Activated CD8-positive, alpha-beta T cell treated with anti-CD3 and anti-CD28 coated beads for 36 hours (primary cell): ENCODE results near the gene HDAC5. TPM values are rescaled to one million over a fixed set of nuclear protein-coding genes. Genes with fewer than 3 reads are reported as not detected.

Source experiments
- ATAC-seq: fragments of 200-7000 bp; cut with Tn5 transposase; one replicate; pipeline ENCODE4 v1.10.0; 2021; ENCODE audit warnings: mild to moderate bottlenecking, moderate library complexity
- CTCF ChIA-PET: fragments of 350-600 bp; sonication (Branson Sonifier 250); formaldehyde crosslinking; loops from one replicate; lab custom pipeline; 2021; ENCODE audit warnings: antibody characterized with exemption; lab: Charles Lee
- POLR2A ChIA-PET: fragments of 350-600 bp; sonication (Branson Sonifier 250); formaldehyde crosslinking; loops from one replicate; lab custom pipeline; 2021; ENCODE audit warnings: antibody characterized with exemption; lab: Charles Lee
- DNase-seq: peaks from one replicate; pipeline ENCODE4 v3.0.0-alpha.2; 2020
- H3K27ac Mint-ChIP-seq: one replicate; pipeline ENCODE4 v1.8.0; 2021; ENCODE audit warnings: mild to moderate bottlenecking, mixed read lengths
- H3K27me3 Mint-ChIP-seq: one replicate; pipeline ENCODE4 v1.8.0; 2021; ENCODE audit warnings: mixed read lengths
- H3K36me3 Mint-ChIP-seq: one replicate; pipeline ENCODE4 v1.8.0; 2021; ENCODE audit warnings: low read depth, mixed read lengths
- H3K4me1 Mint-ChIP-seq: one replicate; pipeline ENCODE4 v1.8.0; 2021; ENCODE audit warnings: low read depth, mixed read lengths
- H3K4me3 Mint-ChIP-seq: one replicate; pipeline ENCODE4 v1.8.0; 2021; ENCODE audit warnings: mild to moderate bottlenecking, moderate library complexity, mixed read lengths
- H3K9me3 Mint-ChIP-seq: one replicate; pipeline ENCODE4 v1.8.0; 2021; ENCODE audit warnings: mixed read lengths
- CTCF ChIP-seq: fragments of 200-600 bp; IDR thresholded peaks from one replicate; pipeline ENCODE4 v1.8.0; 2022; ENCODE audit warnings: antibody characterized with exemption, mild to moderate bottlenecking
- intact Hi-C: fragments of 100-400 bp; cut with micrococcal nuclease; formaldehyde crosslinking; loops from one replicate; pipeline ENCODE4 v1.10.0; 2022
- total RNA-seq, 2 experiments: library from RNA; stranded (reverse); gene quantifications; one replicate each; pipeline ENCODE4 v1.2.3, GENCODE V29; 2021

HDAC5 gene
- total RNA-seq, 2 experiments from 2014 or later, result 19.1 to 19.3 TPM

- POLR2A ChIA-PET, result interaction anchor here (0.7 to 2.3 kb wide), 7 partner anchors 11 to 1493 kb away, joined by 3 to 8 read pairs (median 4); partner anchors contain the start of gene PSMC3IP
- TF ChIP-seq CTCF, result no peak
- H3K4me1 Mint-ChIP-seq, result peaks cover 33% of the 10 kb centered on the region
- CTCF ChIA-PET, result interaction anchor here (0.7 to 1.5 kb wide), 3 partner anchors 13 to 50 kb away, joined by 3 read pairs; no protein-coding TSS in a partner anchor
- ATAC-seq (peak; percentile 85), DNase-seq (peak; percentile 95)
- H3K27me3 Mint-ChIP-seq, result no peaks in the 10 kb centered on the region
- H3K27ac Mint-ChIP-seq, result peak within 1 kb of the TSS; percentile 94
- peaks cover 5% of the 10 kb centered on the region for H3K36me3 Mint-ChIP-seq
- intact Hi-C loops, result loop anchor here (10.0 kb wide), 1 partner anchor 54 kb away; the partner anchor contains the start of gene HDAC5
- no peaks in the 10 kb centered on the region for H3K9me3 Mint-ChIP-seq
- H3K4me3 Mint-ChIP-seq, result peak within 1 kb of the TSS; percentile 84
These were observed 52.8 kb downstream of the HDAC5 start, which contains the start of gene G6PC3 for GRCh38 chr17:44070455-44071197. Gene G6PC3, plus strand, starts transcription at chr17:44070735. Its CDS starts 231 bp downstream, at chr17:44070966.

- Mint-ChIP-seq H3K27ac (peak overlapping the region; percentile 94), H3K27me3 (no peaks in the 10 kb centered on the region), H3K9me3 (no peaks in the 10 kb centered on the region), H3K4me1 (peaks cover 37% of the 10 kb centered on the region), H3K4me3 (peak overlapping the region; percentile 84), H3K36me3 (peaks cover 8% of the 10 kb centered on the region)
- ChIA-PET CTCF (interaction anchor here (0.7 to 1.5 kb wide), 2 partner anchors 12 to 16 kb away, joined by 3 read pairs; no protein-coding TSS in a partner anchor), POLR2A (interaction anchor here (0.7 to 2.3 kb wide), 7 partner anchors 11 to 1492 kb away, joined by 3 to 8 read pairs (median 4); partner anchors contain the start of gene PSMC3IP)
- intact Hi-C loops, result loop anchor here (10.0 kb wide), 1 partner anchor 55 kb away; the partner anchor contains the start of gene HDAC5
- DNase-seq (peak; percentile 16), ATAC-seq (no peak)
- no peak for TF ChIP-seq CTCF
These were observed 53.4 kb downstream of the HDAC5 start for GRCh38 chr17:44069974-44070454.

GRCh38 chr17:44067545-44067940 lies 55.9 kb downstream of the HDAC5 start:
- POLR2A ChIA-PET, result interaction anchor here (1.1 to 2.2 kb wide), 2 partner anchors 18 to 117 kb away, joined by 3 to 6 read pairs; no protein-coding TSS in a partner anchor
- CTCF ChIA-PET, result interaction anchor here (1.2 kb wide), 1 partner anchor 100 kb away, joined by 4 read pairs; no protein-coding TSS in a partner anchor
- ATAC-seq, result no peak
- H3K4me3 Mint-ChIP-seq, result no peak overlapping the region
- H3K9me3 Mint-ChIP-seq, result no peaks in the 10 kb centered on the region
- peak overlapping the region; percentile 98 for H3K27ac Mint-ChIP-seq
- TF ChIP-seq CTCF, result no peak
- peaks cover 49% of the 10 kb centered on the region for H3K4me1 Mint-ChIP-seq
- intact Hi-C loops, result no loop called here
- H3K27me3 Mint-ChIP-seq, result no peaks in the 10 kb centered on the region
- H3K36me3 Mint-ChIP-seq, result peaks cover 24% of the 10 kb centered on the region
- no peak for DNase-seq

GRCh38 chr17:44066204-44066930 lies 57.1 kb downstream of the HDAC5 start, which contains the start of gene LSM12:
Gene LSM12, minus strand, starts transcription at chr17:44066671. Its CDS starts 84 bp downstream, at chr17:44066587.
- CTCF ChIA-PET, result interaction anchor here (0.6 to 1.6 kb wide), 3 partner anchors 22 to 122 kb away, joined by 3 to 4 read pairs (median 3); no protein-coding TSS in a partner anchor
- H3K27me3 Mint-ChIP-seq, result no peaks in the 10 kb centered on the region
- ATAC-seq, result peak; percentile 70
- H3K27ac Mint-ChIP-seq, result peak within 1 kb of the TSS; percentile 98
- H3K4me3 Mint-ChIP-seq, result peak within 1 kb of the TSS; percentile 91
- H3K9me3 Mint-ChIP-seq, result no peaks in the 10 kb centered on the region
- peak; percentile 89 for DNase-seq
- H3K4me1 Mint-ChIP-seq, result peaks cover 51% of the 10 kb centered on the region
- POLR2A ChIA-PET, result interaction anchor here (0.6 to 2.2 kb wide), 10 partner anchors 14 to 188 kb away, joined by 3 to 6 read pairs (median 3); partner anchors contain the start of gene HDAC5
- peaks cover 33% of the 10 kb centered on the region for H3K36me3 Mint-ChIP-seq
- TF ChIP-seq CTCF, result no peak
- intact Hi-C loops, result no loop called here
